SJSA1 (cell line): ENCODE results near the gene CHD1L. TPM values are rescaled to one million over a fixed set of nuclear protein-coding genes. Genes with fewer than 3 reads are reported as not detected.
"Not testable (repeated sequence)": the region's sequence is repeated elsewhere in the genome, so short reads cannot be mapped to it uniquely, and the experiment has no call there.

Experiments used
- DNase-seq, 2 experiments: peaks; one replicate each; pipeline ENCODE4 v3.0.0-alpha.2; 2015 to 2020; ENCODE audit warnings: low spot score in 2 of 2, low read depth in 1 of 2
- H3K27ac ChIP-seq: fragments of 250-450 bp; sonication (Bioruptor Pico); 2 replicates; pipeline ENCODE4 v1.5.1; 2020; ENCODE audit warnings: mild to moderate bottlenecking, moderate library complexity
- H3K27me3 ChIP-seq: fragments of 250-450 bp; sonication (Bioruptor Pico); replicated peaks from 2 replicates; pipeline ENCODE4 v1.5.1; 2020; ENCODE audit warnings: mild to moderate bottlenecking, moderate library complexity
- H3K36me3 ChIP-seq: fragments of 250-450 bp; sonication (Bioruptor Pico); 2 replicates; pipeline ENCODE4 v1.5.1; 2020; ENCODE audit warnings: mild to moderate bottlenecking
- H3K4me1 ChIP-seq: fragments of 250-450 bp; sonication (Bioruptor Pico); replicated peaks from 2 replicates; pipeline ENCODE4 v1.6.1; 2021; ENCODE audit warnings: mild to moderate bottlenecking
- H3K4me3 ChIP-seq: fragments of 250-450 bp; sonication (Bioruptor Pico); 2 replicates; pipeline ENCODE4 v1.5.1; 2020; ENCODE audit warnings: mild to moderate bottlenecking
- H3K9me3 ChIP-seq: fragments of 250-450 bp; sonication (Bioruptor Pico); replicated peaks from 2 replicates; pipeline ENCODE4 v1.5.1; 2020; ENCODE audit warnings: mild to moderate bottlenecking
- total RNA-seq: library from RNA; depleted of rRNA; stranded (reverse); fragments of >200 nt; shearing (Covaris generic); gene quantifications from 2 replicates; pipeline ENCODE4 v1.2.3, GENCODE V29; 2014; rRNA removed

Gene CHD1L
- total RNA-seq, 1 experiment from 2014 or later: 52.5 TPM

GRCh38 chr1:147305803-147306202, 63.3 kb downstream of the CHD1L start:
- not testable (repeated sequence) for H3K27me3 ChIP-seq, DNase-seq, H3K4me3 ChIP-seq, H3K36me3 ChIP-seq, H3K27ac ChIP-seq, H3K4me1 ChIP-seq
- H3K9me3 ChIP-seq: peaks cover 15% of the 10 kb centered on the region

- Histone ChIP-seq H3K27me3 (no peaks in the 10 kb centered on the region), H3K9me3 (no peaks in the 10 kb centered on the region; the same call in 1 of the 2 replicates), H3K4me1 (no peaks in the 10 kb centered on the region), H3K36me3 (no peaks in the 10 kb centered on the region), H3K4me3 (no peak overlapping the region), H3K27ac (no peak overlapping the region)
- no peak for DNase-seq
These were observed 74.5 kb downstream of the CHD1L start for GRCh38 chr1:147316968-147317367.

GRCh38 chr1:147326933-147327687, 84.6 kb downstream of the CHD1L start:
- H3K4me3 ChIP-seq, H3K4me1 ChIP-seq, H3K27ac ChIP-seq, H3K9me3 ChIP-seq, DNase-seq, H3K27me3 ChIP-seq, H3K36me3 ChIP-seq: not testable (repeated sequence)

DNA sequence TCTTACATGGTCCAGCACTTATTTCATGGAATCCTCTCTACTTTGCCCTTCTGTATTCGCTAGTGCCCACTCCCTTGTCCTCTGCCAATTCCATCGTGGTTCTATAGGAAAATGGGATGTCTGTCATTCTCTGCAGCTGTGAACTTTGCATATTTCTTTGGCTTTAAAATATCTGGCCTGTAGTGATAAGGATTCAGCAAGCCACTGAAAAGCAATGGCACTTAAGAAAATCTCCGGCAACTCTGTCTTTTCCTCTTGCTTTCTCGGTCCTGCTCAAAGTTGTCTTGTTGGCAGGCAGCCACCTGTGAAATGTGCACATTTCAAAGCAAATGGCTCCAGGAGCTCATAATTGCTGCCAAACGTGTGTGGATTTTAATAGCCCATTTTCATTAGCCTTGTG, 91.8 kb downstream of the CHD1L start:
- 0 out of 2 replicates have a peak, but pooled peaks cover 3% of the 10 kb centered on the region for H3K9me3 ChIP-seq
- no peaks in the 10 kb centered on the region; the same call in 1 of the 2 replicates for H3K27me3 ChIP-seq
- no peaks in the 10 kb centered on the region for H3K36me3 ChIP-seq
- no peak overlapping the region for H3K4me3 ChIP-seq
- H3K4me1 ChIP-seq: no peaks in the 10 kb centered on the region
- no peak overlapping the region for H3K27ac ChIP-seq
- no peak for DNase-seq

- no peaks in the 10 kb centered on the region for H3K36me3 ChIP-seq
- no peak overlapping the region for H3K4me3 ChIP-seq
- H3K4me1 ChIP-seq: no peaks in the 10 kb centered on the region
- H3K9me3 ChIP-seq: 0 out of 2 replicates have a peak, but pooled peaks cover 5% of the 10 kb centered on the region
- DNase-seq: no peak
- H3K27me3 ChIP-seq: no peaks in the 10 kb centered on the region; the same call in 1 of the 2 replicates
- no peak overlapping the region for H3K27ac ChIP-seq
These were observed 93.8 kb downstream of the CHD1L start for GRCh38 chr1:147336291-147336690.

DNA sequence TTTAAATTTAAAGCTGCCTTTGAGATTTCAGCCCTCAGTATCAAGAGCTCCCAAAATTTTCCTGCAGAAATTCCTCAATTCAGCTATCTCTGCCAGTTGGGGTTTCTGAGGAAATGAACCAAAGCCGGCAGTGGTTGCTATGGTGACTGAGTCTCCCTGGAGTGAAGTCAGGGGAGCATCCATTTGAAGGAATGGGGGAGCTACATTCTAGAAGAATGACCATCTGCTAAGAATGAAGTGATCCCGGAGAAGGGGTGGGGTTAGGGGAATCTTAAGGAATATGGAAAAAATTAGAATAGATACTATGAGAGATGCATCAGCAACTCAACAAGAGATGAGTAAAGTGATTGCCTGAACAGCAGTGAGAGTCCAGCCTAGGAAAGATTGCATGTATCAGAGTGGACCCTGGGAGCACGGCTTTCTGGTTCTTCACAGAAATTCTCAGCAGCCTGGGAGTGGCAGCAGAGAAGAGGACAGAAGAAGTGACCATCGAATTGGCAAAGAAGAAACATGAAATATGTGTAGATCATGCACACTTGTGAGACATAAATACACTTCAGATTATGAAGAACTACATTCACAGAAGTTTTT, 94.7 kb downstream of the CHD1L start:
- DNase-seq: no peak
- Histone ChIP-seq H3K4me1 (no peaks in the 10 kb centered on the region), H3K27ac (no peak overlapping the region), H3K27me3 (no peaks in the 10 kb centered on the region; the same call in 1 of the 2 replicates), H3K4me3 (no peak overlapping the region), H3K9me3 (0 out of 2 replicates have a peak, but pooled peaks cover 5% of the 10 kb centered on the region), H3K36me3 (no peaks in the 10 kb centered on the region)

- no peak overlapping the region for H3K27ac ChIP-seq
- H3K4me1 ChIP-seq: no peaks in the 10 kb centered on the region
- no peaks in the 10 kb centered on the region; the same call in 1 of the 2 replicates for H3K27me3 ChIP-seq
- H3K36me3 ChIP-seq: no peaks in the 10 kb centered on the region
- 0 out of 2 replicates have a peak, but pooled peaks cover 5% of the 10 kb centered on the region for H3K9me3 ChIP-seq
- DNase-seq: no peak
- H3K4me3 ChIP-seq: no peak overlapping the region
These were observed 96.1 kb downstream of the CHD1L start for GRCh38 chr1:147338571-147338970.

DNA sequence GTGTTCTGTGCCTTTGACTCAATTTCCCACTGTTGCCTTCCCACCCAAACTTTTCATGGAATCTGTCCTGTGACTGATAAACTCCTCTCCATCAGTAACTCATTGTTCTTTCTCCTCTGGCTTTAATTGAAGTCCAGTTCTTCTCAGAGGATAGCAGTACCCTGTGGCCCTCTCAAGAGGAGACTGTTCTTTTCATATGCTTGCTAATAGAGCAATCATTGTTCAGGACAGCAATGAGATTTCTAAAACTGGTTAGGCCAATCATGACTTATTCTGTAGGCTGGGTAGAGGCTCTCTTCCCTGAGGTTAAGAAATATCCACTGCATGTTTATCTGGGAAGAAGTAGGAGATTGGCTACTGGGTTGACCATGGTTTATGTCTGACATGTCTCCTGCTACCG, 98.8 kb downstream of the CHD1L start:
- Histone ChIP-seq H3K9me3 (0 out of 2 replicates have a peak, but pooled peaks cover 5% of the 10 kb centered on the region), H3K4me3 (no peak overlapping the region), H3K27me3 (no peaks in the 10 kb centered on the region; the same call in 1 of the 2 replicates), H3K27ac (no peak overlapping the region), H3K36me3 (no peaks in the 10 kb centered on the region), H3K4me1 (no peaks in the 10 kb centered on the region)
- no peak for DNase-seq

Other genes starting within 250 kb of the CHD1L start
- 17.2 and 25.5 TPM in 2 replicates for gene PRKAB2, start 70.2 kb upstream of the CHD1L start, total RNA-seq
- 1.1 and 1.5 TPM in 2 replicates for gene FMO5, start 17.3 kb upstream of the CHD1L start, total RNA-seq